GM18909 (cell line): ENCODE data around the gene RANGAP1.

ENCODE experiments used
- ATAC-seq: cut with Tn5 transposase; IDR thresholded peaks from one replicate; pipeline ENCODE4 v1.9.1; 2021; ENCODE audit warnings: mild to moderate bottlenecking; ENCODE audit not compliant: unreplicated experiment, poor library complexity

The RANGAP1 gene

DNA sequence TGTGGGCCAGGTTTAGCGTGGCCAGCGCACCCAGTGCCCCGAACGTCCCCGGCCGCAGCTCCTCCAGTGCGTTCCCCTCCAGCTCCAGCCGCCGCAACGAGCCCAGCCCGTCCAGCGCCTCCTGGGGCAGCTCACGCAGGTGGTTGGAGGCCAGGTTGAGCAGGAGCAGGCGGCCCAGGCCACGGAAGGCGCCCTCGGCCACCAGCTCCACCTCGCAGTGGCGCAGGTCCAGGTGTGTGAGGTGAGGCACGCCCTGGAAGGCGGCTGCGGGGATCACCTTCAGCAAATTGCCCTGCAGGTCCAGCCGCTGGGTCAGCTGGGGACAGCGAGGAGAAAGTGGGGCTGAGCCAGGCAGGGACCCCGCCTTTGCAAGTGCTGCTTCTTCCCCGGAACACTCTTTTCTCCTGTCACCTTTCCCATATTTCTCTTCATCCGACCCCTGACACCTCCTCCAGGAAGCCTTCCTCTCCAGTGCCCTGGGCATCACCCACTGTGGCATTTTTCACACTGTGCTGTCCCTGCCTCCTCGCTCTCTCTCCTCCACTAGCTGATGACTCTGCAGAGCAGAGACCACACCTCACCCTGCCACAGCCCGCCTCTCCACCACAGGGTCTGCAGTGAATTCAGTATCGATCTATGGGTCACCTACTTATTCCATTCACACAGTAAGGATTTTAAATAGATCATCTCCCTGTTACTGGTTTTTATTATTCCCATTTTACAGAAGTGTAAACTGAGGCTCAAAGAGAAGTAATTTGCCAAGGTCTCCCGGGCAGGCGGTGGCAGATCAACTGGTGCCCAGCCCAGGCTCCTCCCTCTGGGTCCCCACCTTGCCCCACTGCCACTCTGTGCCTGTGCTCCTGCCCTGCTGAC is 47.2 kb downstream of the RANGAP1 start:
- no peak for ATAC-seq

GRCh38 chr22:41237707-41238569 is 48.0 kb downstream of the RANGAP1 start:
- ATAC-seq: peak; percentile 55

- no peak for ATAC-seq
These were observed 48.8 kb downstream of the RANGAP1 start for GRCh38 chr22:41237036-41237706.

DNA sequence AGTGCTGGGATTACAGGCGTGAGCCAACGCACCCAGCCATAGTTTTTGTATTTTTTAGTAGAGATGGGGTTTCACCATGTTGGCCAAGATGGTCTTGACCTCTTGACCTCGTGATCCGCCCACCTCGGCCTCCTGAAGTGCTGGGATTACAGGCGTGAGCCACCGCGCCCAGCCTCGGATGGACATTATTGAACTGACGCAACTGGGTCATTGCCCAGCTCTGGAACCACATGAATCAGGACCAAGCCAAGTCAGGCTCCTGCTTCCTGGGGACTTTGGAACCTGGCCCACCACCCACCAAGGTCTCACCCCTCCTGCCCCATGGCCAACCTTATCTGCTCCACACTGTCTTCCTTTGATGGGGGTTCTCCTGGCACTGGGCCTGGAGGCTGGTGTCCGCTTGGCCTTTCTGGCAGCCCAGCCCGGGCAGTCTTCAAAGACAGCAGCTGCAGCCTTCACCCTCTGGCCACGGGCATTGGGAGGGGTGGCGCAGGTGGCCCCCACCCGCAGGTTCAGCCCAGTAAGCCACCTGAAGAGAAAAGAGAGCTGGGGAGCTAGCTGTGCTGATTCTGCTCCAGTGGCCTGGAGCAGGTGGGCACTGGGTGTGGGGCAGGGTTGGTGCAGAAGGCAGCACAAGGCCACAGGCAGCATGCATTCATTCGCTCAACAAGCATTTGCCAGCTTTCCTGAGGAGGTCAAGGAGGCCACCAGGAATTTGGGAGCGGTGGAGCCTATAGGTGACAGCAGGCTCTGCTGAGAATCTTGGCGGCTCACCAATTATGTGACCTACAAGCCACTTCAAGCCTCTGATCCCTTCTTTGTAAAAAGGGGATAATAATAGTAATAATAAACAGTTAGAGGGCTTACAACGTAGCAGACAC is 50.9 kb downstream of the RANGAP1 start:
- ATAC-seq: no peak

- ATAC-seq: no peak
These were observed 54.6 kb downstream of the RANGAP1 start for GRCh38 chr22:41231369-41231768.

DNA sequence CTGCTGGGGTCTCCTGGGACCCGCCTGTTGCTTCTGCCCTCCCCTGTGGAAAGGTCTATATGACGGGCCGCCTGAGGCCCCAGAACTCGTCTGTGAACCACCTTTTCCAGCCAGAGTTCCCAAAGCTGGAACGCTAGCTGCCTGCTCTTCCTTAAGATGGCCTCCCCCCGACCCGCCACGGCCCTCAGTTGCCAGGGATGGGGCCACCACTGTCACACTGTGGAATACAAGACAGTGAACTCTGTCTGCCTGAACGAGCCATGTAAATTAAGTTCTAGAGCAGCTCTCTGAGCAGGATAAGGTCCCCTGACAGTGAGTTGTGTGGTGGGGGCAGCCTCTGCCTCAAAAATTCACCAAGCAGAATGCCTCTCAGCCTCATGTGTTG is 55.6 kb downstream of the RANGAP1 start:
- no peak for ATAC-seq

GRCh38 chr22:41229730-41230400 is 56.1 kb downstream of the RANGAP1 start:
- no peak for ATAC-seq

DNA sequence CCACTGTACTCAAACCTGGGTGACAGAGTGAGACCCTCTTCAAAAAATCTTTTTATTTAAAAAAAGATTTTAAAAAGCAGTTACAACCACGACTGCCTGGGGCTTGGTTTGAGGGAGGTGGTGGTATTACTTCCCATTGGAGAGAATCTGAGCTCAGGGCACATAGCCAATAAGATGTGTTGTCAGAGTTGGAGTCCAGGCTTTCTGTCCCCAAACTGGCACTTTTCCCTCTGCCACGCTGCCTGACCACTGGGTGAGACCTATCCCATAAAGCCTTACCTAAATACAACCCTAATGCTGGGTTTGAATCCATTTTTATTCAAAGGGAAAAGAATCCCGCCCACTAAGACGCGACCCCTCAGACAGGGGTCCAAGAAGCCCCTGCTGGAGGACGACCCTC is 56.8 kb downstream of the RANGAP1 start:
- no peak for ATAC-seq

- no peak for ATAC-seq
These were observed 59.0 kb downstream of the RANGAP1 start for GRCh38 chr22:41226723-41227655.

DNA sequence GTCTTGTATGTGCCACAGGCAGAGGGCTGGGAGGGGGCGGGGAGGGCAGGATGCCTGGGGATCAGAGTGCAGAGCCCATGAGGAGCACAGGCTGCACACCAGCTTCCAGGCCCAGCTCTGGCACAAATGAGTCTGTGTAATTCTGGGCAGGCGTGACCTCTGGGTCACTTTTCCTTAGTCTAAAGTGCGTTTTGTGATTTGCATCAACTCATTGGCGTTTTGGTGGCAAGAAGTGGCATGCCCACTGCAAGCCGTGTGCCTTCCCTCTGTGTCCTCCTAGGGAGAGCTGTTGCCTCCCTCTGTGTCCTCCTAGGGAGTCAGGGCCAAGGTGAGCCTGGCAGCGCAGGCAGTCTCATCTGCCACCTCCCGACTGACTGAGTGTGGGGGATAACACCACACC is 62.5 kb downstream of the RANGAP1 start:
- no peak for ATAC-seq

DNA sequence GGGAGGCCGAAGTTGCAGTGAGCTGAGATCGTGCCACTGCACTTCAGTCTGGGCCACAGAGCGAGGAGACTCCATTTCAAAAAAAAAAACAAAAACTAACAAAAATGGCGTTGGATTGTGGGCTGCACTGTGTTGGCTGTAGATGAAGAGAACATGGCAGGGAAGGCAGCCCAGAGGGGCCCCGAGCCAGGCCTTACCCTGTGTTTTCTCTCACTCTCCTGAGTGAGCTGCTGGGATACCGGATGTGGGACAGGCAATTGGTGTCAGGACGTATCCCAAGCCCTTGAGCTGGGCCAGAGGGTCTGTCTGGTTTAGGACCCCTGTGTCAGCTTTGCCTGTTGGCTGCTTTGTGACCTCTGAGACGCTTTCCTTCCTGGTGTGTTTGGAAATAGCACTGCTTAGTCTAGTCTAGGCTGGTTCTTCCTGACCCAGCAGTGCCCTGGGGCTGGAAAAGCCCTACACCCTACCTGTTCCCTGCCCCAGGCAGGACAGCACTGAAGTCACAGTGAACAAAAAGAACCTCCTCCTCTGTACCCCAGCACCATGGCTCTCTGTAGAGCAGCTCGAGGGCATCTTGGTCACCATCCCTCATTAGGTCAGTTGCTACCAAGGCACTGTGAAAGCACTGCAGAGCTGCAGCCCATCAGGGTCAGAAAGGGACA is 63.0 kb downstream of the RANGAP1 start:
- no peak for ATAC-seq

- ATAC-seq: no peak
These were observed 68.3 kb downstream of the RANGAP1 start for GRCh38 chr22:41217553-41218157.

DNA sequence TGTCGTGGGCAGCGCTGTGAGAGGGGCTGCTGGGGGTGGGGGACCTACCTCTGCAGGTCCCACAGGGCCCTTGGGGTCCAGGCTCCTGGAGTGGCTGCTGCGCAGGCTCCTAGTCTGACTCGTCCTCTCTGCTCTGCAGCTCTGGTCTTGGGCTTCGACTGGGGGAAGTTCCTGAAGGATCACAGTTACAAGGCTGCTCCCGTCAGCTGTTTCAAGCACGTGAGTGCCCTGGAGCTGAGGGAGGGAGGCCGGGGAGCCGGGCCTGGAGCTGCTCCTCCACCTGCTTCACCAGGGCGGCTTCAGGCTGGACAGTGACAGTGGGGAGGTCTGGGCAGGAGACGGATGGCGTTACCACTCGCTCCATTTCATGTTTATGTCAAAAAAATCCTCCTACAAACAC is 69.0 kb downstream of the RANGAP1 start:
- ATAC-seq: no peak

- no peak for ATAC-seq
These were observed 70.1 kb downstream of the RANGAP1 start for GRCh38 chr22:41215926-41216325.

DNA sequence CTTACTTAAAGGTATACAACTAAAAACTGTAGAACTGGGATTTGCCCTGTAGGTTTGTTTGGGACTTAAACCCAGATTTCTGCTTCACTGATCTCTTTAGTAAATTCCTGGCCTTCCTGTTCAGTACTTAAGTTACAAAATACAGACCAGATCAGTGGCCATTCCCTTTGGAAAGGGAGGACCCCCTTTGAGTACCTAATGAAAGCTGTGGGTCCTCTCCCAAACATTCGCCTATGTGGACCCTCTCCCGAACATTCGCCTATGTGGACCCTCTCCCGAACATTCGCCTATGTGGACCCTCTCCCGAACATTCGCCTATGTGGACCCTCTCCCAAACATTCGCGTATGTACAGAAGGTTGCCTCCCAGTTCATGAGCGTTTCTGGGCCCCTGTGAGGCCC is 70.6 kb downstream of the RANGAP1 start:
- ATAC-seq: no peak

DNA sequence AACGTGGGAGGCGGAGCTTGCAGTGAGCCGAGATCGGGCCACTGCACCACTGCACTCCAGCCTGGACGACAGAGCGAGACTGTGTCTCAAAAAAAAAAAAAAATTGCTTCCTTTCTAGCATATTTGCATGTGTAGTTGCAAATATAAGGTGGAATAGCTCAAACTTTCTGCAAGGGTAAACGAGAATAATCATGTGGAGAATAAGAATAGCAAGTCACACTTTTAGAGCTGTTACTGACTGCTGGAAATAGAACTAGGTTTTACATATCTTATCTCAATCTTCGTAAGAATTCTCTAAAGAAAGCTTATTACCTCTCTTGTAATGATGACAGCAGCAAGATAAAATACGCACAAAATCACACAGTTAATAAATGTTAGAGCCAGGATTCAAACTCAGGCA is 79.3 kb downstream of the RANGAP1 start:
- ATAC-seq: no peak
